Measurements from ENCODE around the gene RFC2.
"Not testable (repeated sequence)": the region's sequence is repeated elsewhere in the genome, so short reads cannot be mapped to it uniquely, and the experiment has no call there.

The RFC2 gene

GRCh38 chr7:74230446-74231231 is 23.6 kb downstream of the RFC2 start:
- DNase-seq: no peak
- TF ChIP-seq CTCF (IDR thresholded peaks at IDR 0.05; ENCODE audit: low read depth, low read length): no peak
- no peak overlapping the region for H3K4me3 ChIP-seq (ENCODE audit: low read depth, low read length)
- peaks cover 46% of the 10 kb centered on the region for H3K36me3 ChIP-seq
- no peaks in the 10 kb centered on the region for H3K9me3 ChIP-seq
- H3K27me3 ChIP-seq: no peaks in the 10 kb centered on the region
- no peaks in the 10 kb centered on the region for H3K4me1 ChIP-seq

- no peak for TF ChIP-seq CTCF (IDR thresholded peaks at IDR 0.05; ENCODE audit: low read depth, low read length)
- H3K4me1 ChIP-seq: no peaks in the 10 kb centered on the region
- no peak overlapping the region for H3K4me3 ChIP-seq (ENCODE audit: low read depth, low read length)
- H3K9me3 ChIP-seq: no peaks in the 10 kb centered on the region
- DNase-seq: no peak
- H3K27me3 ChIP-seq: no peaks in the 10 kb centered on the region
- peaks cover 34% of the 10 kb centered on the region for H3K36me3 ChIP-seq
These were observed 25.0 kb downstream of the RFC2 start for GRCh38 chr7:74228951-74229900.

GRCh38 chr7:74226633-74227032 is 27.6 kb downstream of the RFC2 start:
- no peaks in the 10 kb centered on the region for H3K4me1 ChIP-seq
- peaks cover 23% of the 10 kb centered on the region for H3K36me3 ChIP-seq
- no peak overlapping the region for H3K4me3 ChIP-seq (ENCODE audit: low read depth, low read length)
- H3K9me3 ChIP-seq: no peaks in the 10 kb centered on the region
- no peak for TF ChIP-seq CTCF (IDR thresholded peaks at IDR 0.05; ENCODE audit: low read depth, low read length)
- no peaks in the 10 kb centered on the region for H3K27me3 ChIP-seq
- DNase-seq: no peak

- no peak overlapping the region for H3K4me3 ChIP-seq (ENCODE audit: low read depth, low read length)
- H3K27me3 ChIP-seq: no peaks in the 10 kb centered on the region
- DNase-seq: no peak
- TF ChIP-seq CTCF (IDR thresholded peaks at IDR 0.05; ENCODE audit: low read depth, low read length): no peak
- no peaks in the 10 kb centered on the region for H3K4me1 ChIP-seq
- H3K9me3 ChIP-seq: no peaks in the 10 kb centered on the region
- peaks cover 12% of the 10 kb centered on the region for H3K36me3 ChIP-seq
These were observed 28.8 kb downstream of the RFC2 start for GRCh38 chr7:74225400-74225799.

- not testable (repeated sequence) for DNase-seq; H3K36me3 ChIP-seq; H3K4me3 ChIP-seq (ENCODE audit: low read depth, low read length); H3K9me3 ChIP-seq; H3K4me1 ChIP-seq; H3K27me3 ChIP-seq
These were observed 29.3 kb downstream of the RFC2 start for GRCh38 chr7:74224907-74225306.

GRCh38 chr7:74224511-74224832 is 29.7 kb downstream of the RFC2 start:
- Histone ChIP-seq H3K36me3 (peaks cover 8% of the 10 kb centered on the region), H3K9me3 (no peaks in the 10 kb centered on the region), H3K27me3 (no peaks in the 10 kb centered on the region), H3K4me3 (ENCODE audit: low read depth, low read length) (no peak overlapping the region), H3K4me1 (no peaks in the 10 kb centered on the region)
- no peak for TF ChIP-seq CTCF (IDR thresholded peaks at IDR 0.05; ENCODE audit: low read depth, low read length)
- no peak for DNase-seq
